GM19438 (cell line): Measurements from ENCODE around the gene CDC45.

Experiments used
- ATAC-seq: cut with Tn5 transposase; IDR thresholded peaks from one replicate; pipeline ENCODE4 v1.9.1; 2021; ENCODE audit warnings: low read depth; ENCODE audit not compliant: unreplicated experiment

CDC45 gene

DNA sequence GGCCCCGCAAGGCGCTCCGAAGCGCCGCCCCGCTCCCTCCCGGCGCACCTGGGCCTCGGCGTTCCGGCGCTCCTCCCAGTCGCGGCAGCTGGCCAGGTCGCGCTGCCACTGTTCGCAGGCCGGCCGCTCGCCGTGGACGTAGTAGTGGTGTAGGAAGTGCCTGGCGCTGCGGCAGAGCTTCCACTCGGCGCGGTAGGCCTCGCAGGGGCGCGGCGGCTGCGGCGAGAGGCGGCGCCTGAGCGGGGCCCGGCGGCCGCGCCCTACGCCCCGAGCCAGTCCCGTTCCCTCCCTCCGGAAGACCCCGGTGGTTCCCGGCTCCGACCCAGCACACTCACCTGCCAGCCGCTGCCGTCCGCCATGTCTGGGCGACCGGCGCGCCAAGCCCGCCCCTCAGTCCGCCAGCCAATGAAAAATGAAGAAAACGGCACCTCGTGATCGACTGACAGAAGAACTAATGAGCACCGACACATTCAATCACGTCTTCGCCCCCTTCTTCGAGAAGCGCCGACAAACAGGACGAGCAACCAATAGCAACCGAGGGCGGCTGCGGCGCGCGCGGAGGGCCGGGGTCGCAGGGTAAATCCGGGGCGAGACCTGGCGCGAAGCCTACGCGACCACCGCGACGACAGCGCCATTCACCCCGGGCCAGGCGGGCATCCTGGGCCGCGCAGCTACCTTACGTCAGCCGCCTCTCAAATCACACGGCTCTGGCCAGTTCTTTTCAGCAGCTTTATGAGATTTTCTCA lies 32.2 kb upstream of the CDC45 start, which contains the start of gene C22orf39:
C22orf39 (minus strand) TSS at position 382 of the 746 bp plus-strand sequence; CDS start at position 359, 23 bp downstream.
- ATAC-seq, result peak; percentile 84

DNA sequence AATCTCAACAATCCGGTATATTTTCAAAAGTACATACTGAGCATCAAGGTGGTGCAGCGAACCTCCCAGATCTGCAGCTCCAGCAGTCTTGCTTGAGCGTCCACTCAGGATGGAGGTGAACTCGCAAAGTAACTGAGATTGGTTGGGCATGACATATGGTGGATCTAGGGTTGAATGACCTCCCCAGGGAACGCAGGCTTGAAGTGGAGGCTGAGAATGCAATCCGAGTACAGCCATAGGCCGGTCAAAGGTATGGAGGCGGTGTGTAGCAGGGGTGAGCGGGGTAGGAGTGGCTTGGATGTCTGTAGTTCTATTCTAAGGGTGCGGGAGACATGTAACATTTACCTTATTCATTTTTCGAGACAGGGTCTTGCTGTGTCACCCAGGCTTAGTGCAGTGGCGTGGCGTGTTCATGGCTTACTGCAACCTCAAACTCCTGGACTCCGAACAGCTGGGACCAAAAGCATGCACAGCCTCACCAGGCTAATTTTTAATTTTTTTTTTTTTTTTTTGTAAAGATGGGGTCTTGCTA lies 31.6 kb upstream of the CDC45 start:
- no peak for ATAC-seq

DNA sequence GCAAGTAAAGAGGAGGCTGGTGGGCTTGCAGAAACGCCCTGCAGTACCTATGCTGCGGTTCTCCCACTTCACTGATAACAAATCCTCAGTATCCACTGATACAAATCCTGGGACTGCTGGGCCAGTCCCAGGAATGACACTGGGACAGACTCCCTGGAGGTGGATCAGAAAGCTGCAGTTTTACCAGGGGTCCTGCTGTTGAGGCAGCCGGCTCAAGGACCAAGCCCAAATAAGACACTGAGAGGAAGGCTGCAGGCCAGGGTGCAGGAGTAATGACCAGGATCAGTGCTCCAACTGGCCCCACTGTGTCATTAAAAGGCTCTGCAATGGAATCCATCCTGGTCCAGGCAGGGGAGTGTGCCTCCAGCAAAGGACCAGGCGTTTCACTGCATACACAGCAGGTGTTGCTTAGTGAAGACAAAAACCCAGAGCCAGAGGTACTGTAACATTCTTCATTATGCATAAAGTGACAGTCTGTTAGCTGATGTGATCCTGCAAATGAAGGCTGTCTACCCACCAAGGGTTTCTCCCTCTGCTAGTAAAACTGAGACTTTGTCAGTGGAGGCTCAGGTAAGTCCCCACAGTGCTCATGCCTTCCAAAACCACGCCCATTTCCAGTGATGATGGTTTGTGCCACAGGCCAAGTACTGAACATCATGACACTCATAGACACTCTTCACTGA lies 30.8 kb upstream of the CDC45 start:
- no peak for ATAC-seq

DNA sequence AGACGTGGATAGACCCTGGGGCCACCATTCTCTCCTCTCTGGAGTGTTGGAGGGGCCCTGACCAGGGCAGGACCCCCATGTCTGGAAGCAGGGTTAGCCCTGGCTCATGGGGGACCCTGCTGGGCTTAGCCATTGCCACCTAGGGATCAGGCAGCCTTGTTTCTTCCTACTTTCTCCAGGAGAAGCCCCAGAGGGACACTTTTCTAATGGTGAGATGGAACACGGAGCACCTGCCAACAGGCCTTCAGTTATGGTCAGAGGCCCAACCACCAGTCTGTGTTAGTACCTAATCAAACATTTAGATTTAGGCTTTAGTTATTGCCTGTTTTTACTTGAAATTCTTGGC lies 30.3 kb upstream of the CDC45 start:
- no peak for ATAC-seq

DNA sequence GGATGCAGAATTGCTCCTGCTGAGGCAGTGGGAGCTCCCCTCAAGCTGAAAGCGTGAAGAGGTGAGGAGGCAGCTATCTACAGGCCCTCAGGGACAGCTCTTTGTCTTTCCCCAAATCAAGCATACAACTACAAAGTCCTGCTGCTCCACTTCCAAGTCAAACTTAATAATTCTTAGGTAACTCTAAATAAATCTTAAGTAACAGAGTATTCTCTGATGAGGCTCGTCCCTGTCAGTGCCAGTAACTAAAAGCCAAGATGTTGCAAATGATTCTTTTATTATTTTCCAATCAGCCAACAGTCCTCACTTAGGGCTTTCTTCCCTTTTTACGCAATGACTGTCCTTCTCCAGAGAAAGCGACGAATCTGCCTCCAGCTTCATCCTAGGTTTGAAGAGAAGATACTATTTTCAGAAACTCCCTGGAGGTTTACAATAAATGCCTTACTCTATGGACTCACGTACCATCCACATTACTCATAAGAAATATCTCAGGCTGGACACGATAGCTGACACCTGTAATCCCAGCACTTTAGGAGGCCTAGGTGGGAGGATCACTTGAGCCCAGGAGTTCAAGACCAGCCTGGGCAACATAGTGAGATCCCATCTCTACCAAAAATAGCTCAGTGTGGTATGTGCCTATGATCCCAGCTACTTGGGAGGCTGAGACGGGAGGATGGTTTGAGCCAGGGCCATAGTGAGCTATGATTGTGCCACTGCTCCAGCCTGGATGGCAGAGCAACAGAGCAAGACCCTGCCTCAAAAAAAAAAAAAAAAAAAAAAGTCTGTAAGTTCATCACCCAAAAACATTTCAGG lies 29.2 kb upstream of the CDC45 start:
- no peak for ATAC-seq

DNA sequence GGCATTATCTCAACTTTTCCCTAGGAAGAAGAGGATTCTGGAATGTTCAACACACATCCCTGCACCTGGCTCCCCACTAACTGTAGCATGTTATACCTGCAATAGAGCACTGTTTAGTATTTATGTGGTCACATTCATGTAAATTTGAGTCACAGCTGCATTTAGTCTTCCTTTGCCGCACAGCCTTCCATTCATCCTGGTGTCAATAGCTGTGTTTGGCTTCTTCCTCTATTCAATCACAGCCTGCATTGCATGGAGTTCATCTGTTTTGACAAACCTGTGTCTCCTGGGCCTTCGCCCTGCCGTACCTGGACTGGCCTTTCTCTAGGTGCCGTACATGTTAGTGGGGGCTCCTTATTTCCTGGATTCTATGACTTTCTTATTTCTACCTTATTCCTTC lies 28.1 kb upstream of the CDC45 start:
- ATAC-seq, result no peak

DNA sequence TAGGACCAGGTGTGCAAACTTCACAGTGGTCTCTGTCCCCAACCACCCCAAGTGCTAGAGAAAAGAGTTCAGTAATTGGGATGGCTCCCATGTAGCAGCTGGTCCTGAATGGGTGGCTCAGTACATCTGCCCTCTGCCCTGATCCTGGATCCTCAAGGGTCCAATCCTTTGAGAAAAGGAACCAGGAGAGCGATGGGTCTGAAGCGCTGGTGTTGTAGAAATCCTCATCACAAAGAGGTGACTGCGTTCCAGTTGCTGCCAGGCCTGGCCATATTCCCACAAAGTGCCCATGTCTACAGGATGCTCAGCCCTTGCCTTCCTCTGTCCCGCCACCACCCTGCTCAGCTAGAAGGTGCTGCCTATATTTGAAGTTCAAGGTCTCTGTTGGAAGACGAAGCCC lies 26.0 kb upstream of the CDC45 start:
- no peak for ATAC-seq

DNA sequence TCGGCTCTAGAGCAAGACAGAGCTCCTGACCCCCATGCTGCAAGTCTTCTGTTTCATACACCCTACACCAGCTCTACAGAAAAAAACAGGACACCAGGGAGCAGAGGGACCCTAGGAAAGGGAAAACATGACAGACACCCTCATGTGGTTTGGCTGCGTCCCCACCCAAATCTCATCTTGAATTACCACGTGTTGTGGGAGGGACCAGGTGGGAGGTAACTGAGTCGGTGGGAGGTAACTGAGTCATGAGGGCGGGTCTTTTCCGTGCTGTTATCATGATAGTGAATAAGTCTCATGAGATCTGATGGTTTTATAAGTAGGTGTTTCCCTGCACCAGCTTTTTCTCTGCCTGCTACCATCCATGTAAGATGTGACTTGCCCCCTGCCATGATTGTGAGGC lies 25.6 kb upstream of the CDC45 start:
- ATAC-seq, result no peak

DNA sequence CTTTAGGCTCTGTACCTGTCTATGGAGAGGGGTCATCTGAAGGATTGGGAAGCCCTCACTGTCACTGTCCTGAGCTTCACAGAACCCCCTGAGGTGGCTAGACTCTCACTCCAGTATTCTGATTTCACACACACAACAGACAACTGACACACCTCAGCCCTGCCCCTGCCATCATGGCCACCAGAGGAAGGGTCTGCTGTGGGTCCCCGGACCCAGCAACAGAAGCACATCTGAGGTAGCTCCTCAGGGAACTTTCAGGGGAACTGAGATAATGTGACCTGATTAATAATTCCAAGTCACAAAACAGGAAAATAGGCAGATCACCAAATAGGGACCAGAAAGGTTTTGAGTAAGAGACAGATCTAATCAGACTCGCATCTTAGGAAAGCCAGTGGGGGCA lies 24.7 kb upstream of the CDC45 start:
- ATAC-seq, result no peak

DNA sequence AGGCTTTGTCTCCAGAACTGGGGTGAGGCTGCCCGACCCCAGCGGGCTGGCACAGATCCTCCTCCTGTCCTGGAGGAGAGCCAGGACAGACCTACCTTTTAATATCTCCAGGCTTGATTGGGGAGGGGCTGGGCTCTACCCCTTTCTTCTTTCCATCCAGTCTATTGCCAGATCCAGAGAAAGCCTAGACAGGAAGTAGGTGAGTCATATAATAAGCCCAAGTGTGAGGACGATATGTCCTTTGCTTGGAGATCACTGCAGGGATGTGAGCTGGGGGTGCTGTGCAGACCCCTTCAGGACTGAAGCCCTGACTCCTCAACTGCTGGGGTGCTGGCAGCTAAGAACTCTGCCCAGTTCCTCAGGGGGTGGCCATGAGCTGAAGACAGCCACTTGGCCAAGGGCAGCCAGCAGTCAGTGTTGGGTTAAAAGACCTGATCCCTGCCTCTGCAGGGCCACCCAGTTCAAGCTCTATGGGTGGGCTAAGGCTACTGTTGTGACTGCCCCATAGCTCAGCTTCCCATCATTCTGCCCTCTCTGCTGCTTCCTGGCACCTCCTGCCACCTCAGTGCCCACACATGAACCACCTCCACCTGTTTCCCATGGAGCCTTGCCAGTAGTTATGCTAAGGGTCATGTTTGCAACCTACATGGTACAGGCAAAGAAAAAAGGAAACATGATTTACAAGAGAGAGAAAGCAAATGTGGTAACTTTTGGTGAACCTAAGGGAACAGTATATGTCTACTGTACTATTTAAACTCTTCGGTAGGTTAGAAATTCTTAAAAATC lies 23.9 kb upstream of the CDC45 start:
- no peak for ATAC-seq

GRCh38 chr22:19456541-19456940 lies 23.2 kb upstream of the CDC45 start:
- ATAC-seq, result no peak

- no peak for ATAC-seq
These were observed 21.8 kb upstream of the CDC45 start for GRCh38 chr22:19457828-19458428.

- ATAC-seq, result no peak
These were observed 19.7 kb upstream of the CDC45 start for GRCh38 chr22:19460036-19460435.

- no peak for ATAC-seq
These were observed 18.2 kb upstream of the CDC45 start for GRCh38 chr22:19461506-19461905.

- ATAC-seq, result no peak
These were observed 16.7 kb upstream of the CDC45 start for GRCh38 chr22:19463008-19463407.

DNA sequence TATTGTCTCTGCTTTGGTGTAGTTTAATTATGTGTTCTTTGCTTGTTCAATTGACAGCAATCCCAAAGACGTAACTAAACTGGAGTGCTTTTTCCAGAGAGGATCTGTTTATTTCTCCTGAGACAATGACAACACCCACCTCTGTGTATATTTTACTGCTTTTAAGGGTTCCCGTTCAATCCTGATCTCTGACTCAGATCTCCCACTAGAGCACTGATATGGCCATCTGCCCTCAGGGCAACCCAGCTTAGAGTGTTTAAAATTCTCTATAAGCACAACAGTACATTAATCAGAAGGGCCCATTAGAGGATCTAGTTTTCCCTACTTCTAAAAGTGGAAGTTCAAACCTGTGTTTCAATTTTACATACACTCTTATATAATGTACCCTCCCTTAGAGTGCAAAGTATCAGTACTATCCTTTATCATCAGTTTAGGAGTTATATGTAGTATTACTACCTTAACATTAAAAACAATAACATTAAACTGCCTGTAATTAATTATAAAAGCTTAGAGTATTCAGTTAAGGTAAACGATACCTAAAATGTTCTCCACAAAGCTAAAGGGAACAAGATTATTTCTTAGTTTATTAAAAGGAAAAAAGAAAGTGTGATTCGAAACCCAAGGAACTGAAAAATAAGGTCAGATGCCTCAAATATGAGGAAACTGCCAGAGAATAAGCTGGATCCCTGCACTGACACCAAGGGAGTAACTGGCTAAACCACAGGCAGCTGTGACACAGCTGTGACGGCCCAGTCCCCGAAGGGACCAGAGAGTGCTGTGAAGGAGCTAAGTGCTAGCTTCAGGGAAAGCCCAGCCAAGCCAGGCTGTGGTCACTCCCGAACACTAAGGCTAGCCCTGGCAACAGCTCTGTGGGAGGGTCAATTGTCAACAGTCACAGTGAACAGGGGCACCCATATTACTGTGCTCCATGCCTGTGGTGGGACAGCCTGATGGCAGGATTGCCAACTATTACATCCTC lies 15.9 kb upstream of the CDC45 start:
- no peak for ATAC-seq

GRCh38 chr22:19464546-19464945 lies 15.2 kb upstream of the CDC45 start:
- ATAC-seq, result no peak

GRCh38 chr22:19464975-19465374 lies 14.7 kb upstream of the CDC45 start:
- no peak for ATAC-seq
